HG03442 (cell line): ENCODE measurements around the gene TMEM255A.
A peak's percentile ranks its signal among the peaks of the same experiment; 100 is the strongest.

Experiments
- ATAC-seq: cut with Tn5 transposase; IDR thresholded peaks from one replicate; pipeline ENCODE4 v1.9.1; 2021; ENCODE audit warnings: mild to moderate bottlenecking, moderate library complexity; ENCODE audit not compliant: unreplicated experiment

Gene TMEM255A

GRCh38 chrX:120308959-120309872 is 2.0 kb downstream of the TMEM255A start:
- peak; percentile 95 for ATAC-seq

DNA sequence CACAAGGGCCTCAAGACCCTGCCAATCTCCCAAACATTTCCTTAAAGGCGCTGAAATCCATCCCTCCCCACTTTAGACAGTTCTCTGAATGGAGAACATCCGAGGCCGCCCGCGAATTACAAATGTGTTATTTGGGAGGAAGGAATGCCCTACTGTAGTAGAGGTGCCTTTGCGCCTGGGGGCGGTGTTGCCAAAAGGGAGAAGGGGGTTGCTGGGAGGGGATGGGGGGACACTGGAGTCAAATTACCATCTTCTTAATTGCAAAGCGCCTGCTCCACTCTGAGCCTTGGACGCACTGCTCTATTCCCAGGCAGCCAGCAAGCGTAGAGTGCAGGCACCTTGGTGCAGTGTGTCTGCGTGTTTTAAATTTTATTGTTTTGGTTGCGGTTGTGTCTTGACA is 2.7 kb downstream of the TMEM255A start:
- ATAC-seq = no peak

DNA sequence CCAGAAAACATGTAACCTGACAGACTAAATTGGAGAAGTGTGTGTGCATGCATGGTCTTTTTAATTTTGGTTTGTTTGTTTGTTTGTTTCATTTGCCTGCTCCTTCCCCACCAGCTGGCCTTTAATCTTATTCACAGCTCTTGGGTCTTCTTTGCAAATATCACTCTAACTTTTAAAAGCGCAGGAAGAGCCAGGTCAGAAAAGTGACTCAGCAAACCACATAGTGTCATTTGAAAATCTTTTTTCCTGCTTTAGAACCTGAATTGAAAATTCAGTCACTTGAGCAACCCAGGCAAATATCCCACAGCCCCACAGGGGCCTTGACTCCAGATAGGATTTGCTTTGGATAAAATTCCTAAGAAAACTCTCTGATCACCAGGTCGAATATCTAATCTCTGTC is 4.6 kb downstream of the TMEM255A start:
- ATAC-seq = no peak

DNA sequence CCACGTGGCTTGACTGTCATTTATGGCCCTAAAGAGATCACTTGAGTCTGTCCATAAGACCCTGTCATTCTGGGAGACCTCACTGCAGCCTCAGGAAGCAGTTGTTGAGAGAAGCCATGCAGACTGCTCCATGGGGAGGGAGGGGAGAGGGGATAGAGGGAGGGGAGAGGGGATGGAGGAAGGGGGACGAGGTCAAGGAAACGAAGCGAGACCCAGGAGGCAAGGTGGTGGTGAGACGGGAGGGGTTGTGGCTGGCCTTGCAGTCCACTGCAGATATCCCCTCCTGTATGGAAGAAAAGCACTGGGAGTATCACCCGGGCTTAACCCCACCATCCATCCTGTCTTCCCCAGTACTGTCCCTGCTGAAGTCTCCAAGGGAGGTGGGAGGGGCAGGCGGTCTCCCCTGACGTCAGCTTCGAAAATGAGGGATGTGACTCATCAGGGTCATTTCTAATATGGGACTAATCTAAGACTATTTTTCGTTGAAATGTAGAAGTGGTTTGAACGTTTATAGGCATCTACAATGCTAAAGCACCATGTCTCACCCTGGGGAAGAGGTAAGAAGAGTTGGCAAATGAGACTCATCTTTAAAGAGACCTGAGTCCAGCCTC is 5.6 kb downstream of the TMEM255A start:
- ATAC-seq = no peak

DNA sequence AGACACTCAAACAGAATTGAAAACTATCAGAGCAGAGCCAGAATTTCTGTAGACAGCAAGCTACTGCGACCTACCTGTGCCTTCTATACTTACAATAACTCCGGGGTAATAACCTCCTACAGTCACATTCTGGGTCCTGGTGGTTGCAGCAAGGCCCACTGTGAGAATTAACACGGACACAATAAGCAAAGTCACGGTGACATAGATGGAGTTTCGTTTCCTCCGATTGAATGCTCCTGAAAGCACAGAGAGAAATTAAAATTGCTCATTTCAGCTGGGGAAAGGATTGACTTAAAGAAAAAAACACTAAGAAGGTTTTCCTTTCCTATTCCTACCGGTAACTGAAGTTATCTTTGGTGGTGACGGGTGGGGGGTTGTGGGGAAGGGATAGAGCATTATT is 7.0 kb downstream of the TMEM255A start:
- ATAC-seq = no peak

DNA sequence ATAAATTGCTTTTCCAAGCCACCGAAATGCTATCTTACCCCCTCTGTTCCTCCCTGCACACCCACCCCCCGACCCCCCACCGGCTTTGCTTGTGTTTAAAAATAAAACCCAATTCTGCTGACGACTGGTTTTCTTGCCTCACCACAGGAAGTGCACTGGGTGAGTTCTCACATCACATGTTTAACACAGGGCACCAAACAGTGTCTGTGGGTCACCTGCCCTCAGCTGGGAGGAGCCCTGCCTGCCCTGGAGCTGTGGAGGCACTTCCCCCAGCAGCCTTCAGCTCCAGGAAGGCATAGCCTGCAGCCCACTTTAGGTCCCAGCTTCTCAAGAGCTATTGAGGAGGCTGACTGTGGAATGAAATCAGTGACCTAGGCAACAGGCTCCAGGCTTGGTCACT is 8.8 kb downstream of the TMEM255A start:
- peak; percentile 95 for ATAC-seq

DNA sequence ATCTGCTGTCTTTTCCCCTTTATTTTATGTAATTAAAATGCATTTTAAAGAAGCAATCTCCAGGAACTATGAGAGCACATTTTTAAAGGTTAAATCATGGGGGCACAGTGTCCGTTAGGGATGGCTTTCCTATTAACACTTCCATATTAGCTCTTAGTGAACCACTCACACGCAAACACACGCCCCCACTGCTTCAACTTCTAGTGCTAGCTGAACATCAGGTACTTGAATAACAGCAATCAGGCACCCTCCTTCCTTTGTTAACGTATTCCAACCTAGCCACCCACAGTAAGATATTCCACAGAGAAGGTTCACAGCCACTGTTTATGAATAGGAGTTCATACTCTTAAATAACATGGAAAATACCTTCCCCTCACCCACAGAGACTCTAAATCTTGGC is 9.3 kb downstream of the TMEM255A start:
- peak; percentile 20 for ATAC-seq

GRCh38 chrX:120301497-120301896 is 9.8 kb downstream of the TMEM255A start:
- ATAC-seq = no peak

DNA sequence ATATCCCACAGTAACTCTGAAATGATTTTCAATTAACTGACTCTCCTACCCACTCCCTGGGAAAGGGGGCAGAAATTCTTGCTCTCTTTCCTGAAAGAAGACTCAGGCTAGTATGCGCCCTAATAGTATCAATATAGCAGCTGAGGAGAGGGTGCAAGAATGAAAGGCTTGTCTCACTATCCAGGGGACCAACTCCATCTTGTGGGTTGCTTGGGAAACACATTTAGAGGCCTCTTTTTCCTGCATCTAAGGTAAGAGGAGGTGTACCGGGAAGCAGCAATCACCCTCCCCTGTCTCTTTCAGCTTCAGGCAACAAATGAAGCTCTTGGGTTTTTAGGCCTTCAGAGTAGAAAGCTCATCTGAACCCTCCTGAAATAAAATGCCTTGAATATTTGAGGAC is 11.3 kb downstream of the TMEM255A start:
- no peak for ATAC-seq

- ATAC-seq = no peak
Measured at GRCh38 chrX:120297923-120298322, 13.3 kb downstream of the TMEM255A start.

DNA sequence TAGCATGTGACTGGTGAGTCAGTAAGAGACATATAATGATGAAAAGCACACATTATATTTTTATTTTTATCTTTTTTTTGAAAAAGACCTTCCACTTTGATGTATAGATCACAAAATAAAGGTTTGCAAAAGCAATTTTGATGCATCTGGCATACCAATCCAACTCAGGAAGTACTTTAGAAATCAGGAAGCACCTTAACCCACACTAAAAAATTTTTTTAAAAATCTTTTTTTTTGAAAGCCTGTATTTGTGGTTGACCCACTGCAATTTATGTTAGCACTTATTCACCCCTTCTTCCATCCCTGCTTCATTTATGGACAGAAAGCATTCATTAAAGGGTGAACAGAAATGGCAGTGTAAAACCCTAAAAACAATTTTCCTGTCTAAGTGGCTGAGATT is 16.6 kb downstream of the TMEM255A start:
- no peak for ATAC-seq

DNA sequence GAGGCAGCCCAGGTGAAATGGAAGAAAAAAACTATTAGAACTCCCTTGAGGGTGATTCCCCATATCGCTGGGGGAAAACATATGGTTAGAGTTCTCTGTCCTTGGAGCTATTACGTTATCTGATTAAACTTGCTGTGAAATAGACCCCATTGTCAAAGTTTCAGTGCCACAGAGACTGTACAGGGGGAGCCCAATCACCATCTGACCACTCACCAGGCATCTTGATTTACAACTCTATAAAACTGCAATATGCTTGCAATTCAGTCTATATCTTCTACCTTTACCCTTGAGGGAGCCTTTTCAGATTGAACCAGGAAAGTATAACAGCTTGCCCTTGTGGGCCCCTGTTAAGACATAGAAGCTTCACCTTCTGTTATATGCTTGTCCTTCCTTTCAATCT is 18.2 kb downstream of the TMEM255A start:
- ATAC-seq = no peak

- ATAC-seq = no peak
Measured at GRCh38 chrX:120291211-120291610, 20.1 kb downstream of the TMEM255A start.

GRCh38 chrX:120290107-120290506 is 21.2 kb downstream of the TMEM255A start:
- no peak for ATAC-seq

- ATAC-seq = peak; percentile 61
Measured at GRCh38 chrX:120287513-120288112, 23.6 kb downstream of the TMEM255A start.

DNA sequence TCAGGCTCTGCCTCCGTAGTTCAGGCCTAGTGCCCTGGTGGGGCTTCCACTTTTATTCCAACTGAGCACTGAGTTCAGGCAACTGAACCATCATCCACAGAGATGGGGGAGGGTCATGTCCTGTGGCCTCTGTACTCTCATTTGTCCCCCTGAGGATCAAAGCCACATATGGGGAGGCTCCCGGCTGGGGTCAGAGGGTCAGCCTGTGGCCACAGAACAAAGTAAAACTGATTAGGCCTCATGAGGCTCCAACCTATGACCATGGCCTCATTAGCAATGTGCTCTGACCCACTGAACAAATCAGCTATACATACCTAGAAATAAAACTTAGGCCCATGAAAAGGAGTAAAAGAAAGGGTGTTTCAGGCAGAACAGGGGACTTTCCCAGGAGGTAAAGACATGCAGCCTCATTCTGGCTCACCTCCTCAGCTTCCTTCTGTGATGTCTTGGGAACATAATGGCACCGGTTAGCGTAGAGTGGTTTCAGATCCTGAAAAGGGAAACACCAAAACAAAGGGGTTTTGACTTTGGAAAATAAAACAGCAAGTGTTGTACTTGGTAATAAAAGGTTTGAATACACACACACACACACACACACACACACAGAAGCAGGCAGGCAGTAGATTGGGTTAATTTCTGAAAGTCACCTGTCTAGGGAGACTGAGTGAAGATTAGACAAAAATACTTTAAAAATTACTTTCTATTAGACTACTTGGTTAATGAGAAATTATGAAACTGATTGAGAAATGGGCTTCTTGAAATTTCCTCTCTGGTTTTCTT is 24.3 kb downstream of the TMEM255A start:
- no peak for ATAC-seq

GRCh38 chrX:120282697-120283096 is 28.6 kb downstream of the TMEM255A start:
- ATAC-seq = no peak

DNA sequence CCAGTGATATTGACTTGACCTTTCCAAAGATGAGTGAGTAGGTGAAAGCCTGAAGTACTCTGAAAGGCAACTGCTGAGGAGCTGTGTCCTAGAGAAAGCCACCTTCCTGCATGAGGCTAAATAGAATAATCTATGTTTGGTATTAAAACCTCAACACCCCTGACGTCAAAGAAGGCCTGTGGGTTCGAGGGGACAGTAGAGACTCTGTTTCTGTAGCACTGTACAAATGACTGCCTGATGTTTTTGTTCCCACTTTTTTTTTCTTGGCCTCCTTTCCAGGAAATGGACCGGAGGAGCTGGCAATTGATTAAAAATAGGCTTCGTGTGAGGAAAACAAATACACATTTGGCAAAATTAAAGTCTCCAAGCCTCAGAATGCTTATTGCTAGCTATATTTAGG is 29.5 kb downstream of the TMEM255A start:
- no peak for ATAC-seq

GRCh38 chrX:120281021-120281624 is 30.1 kb downstream of the TMEM255A start:
- ATAC-seq = no peak

DNA sequence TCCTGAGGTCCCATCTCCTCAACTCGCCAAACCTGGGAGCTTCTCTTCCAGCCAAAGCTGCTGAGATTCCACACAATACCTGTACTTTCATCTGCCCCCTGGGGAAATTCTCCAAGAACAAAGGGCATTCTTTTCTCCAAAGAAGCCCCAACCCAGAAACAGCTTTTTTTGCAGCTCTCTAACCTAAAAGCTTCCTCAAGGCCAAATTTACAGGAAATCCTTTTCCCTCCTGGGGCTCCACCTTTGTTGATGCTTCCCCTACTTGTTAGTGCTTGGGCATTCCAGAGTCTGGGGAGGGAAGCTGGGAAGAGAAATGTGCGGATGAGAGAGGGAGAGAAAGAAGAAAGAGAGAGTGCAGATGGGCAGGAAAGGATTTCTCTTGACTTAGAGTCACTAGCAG is 36.3 kb downstream of the TMEM255A start:
- no peak for ATAC-seq

DNA sequence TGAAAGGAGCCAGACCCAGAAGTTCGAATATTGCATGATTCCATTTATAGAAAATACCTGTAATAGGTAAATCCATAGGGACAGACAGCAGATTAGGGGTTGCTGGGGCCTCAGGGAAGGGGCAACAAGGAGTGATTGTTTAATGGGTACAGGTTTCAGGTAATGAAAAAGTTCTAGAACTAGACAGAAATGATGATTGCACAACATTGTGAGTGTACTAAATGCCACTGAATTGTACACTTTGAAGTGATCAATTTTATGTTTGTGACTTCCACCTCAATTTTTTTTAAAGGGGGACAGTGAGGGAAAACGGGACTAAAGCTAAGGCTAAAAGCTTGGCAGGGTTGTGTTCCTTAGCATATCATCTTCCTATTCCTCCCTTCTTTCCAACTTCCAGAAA is 37.1 kb downstream of the TMEM255A start:
- no peak for ATAC-seq
